Muscle of back (tissue), 11 donors: Measurements from ENCODE around the gene ABHD18. TPM values are rescaled to one million over a fixed set of nuclear protein-coding genes. Genes with fewer than 3 reads are reported as not detected.
"Not testable (repeated sequence)": the region's sequence is repeated elsewhere in the genome, so short reads cannot be mapped to it uniquely, and the experiment has no call there.

Experiments
- DNase-seq, 3 donors: peaks; one replicate each; pipeline versions ENCODE4 v3.0.0 to v3.0.0-alpha.2; 2013
- polyA plus RNA-seq, 10 donors: library from polyadenylated mRNA; unstranded; fragments of 120-200 nt; gene quantifications; one replicate each; pipeline ENCODE4 v1.2.1, GENCODE V29; 2013; ENCODE audit not compliant: insufficient read length in 10 of 10

ABHD18 gene
- polyA plus RNA-seq, 10 donors = 12.0 to 26.3 (median 16.9) TPM

- no peak for DNase-seq
Measured at GRCh38 chr4:127985989-127986388, 20.8 kb downstream of the ABHD18 start.

- no peak for DNase-seq
Measured at GRCh38 chr4:127988638-127989037, 23.4 kb downstream of the ABHD18 start.

GRCh38 chr4:127993151-127993550 lies 27.9 kb downstream of the ABHD18 start:
- no peak for DNase-seq

GRCh38 chr4:127995776-127996175 lies 30.6 kb downstream of the ABHD18 start:
- DNase-seq = no peak

- DNase-seq = not testable (repeated sequence)
Measured at GRCh38 chr4:127996521-127996920, 31.3 kb downstream of the ABHD18 start.

- no peak for DNase-seq
Measured at GRCh38 chr4:127997534-127998388, 32.6 kb downstream of the ABHD18 start.

- DNase-seq = no peak
Measured at GRCh38 chr4:128006592-128006991, 41.4 kb downstream of the ABHD18 start.

- no peak for DNase-seq
Measured at GRCh38 chr4:128009428-128009827, 44.2 kb downstream of the ABHD18 start.

GRCh38 chr4:128025319-128025718 lies 60.1 kb downstream of the ABHD18 start:
- no peak for DNase-seq

GRCh38 chr4:128029907-128030306 lies 64.7 kb downstream of the ABHD18 start:
- no peak for DNase-seq

- DNase-seq = no peak
Measured at GRCh38 chr4:128031756-128032384, 66.7 kb downstream of the ABHD18 start.

GRCh38 chr4:128039568-128039967 lies 74.4 kb downstream of the ABHD18 start:
- no peak for DNase-seq

GRCh38 chr4:128047019-128047418 lies 81.8 kb downstream of the ABHD18 start:
- DNase-seq = not testable (repeated sequence)

GRCh38 chr4:128047514-128047913 lies 82.3 kb downstream of the ABHD18 start:
- not testable (repeated sequence) for DNase-seq

- DNase-seq = not testable (repeated sequence)
Measured at GRCh38 chr4:128051229-128051628, 86.0 kb downstream of the ABHD18 start.

- not testable (repeated sequence) for DNase-seq
Measured at GRCh38 chr4:128054907-128055306, 89.7 kb downstream of the ABHD18 start.

GRCh38 chr4:128055441-128056206 lies 90.4 kb downstream of the ABHD18 start:
- DNase-seq = not testable (repeated sequence)

GRCh38 chr4:128056396-128056795 lies 91.2 kb downstream of the ABHD18 start:
- DNase-seq = no peak

- peak in 1 of 3 donors; percentile 12 for DNase-seq
Measured at GRCh38 chr4:128060121-128060698, 95.0 kb downstream of the ABHD18 start.

- DNase-seq = peak; percentile 94 to 98 (median 96)
Measured at GRCh38 chr4:128060699-128061565, 95.7 kb downstream of the ABHD18 start, which contains the start of gene LARP1B. Gene LARP1B, plus strand, starts transcription at chr4:128061312. Its CDS starts 13,640 bp downstream, at chr4:128074952.
